DMS114 treated with DMSO at 0.1 percent for 48 hours (cell line): ENCODE data around the gene TBXAS1.

Experiments used
- DNase-seq: peaks from one replicate; lab custom pipeline; 2025; ENCODE audit not compliant: unreplicated experiment; lab: John Stamatoyannopoulos, UW

The TBXAS1 gene

DNA sequence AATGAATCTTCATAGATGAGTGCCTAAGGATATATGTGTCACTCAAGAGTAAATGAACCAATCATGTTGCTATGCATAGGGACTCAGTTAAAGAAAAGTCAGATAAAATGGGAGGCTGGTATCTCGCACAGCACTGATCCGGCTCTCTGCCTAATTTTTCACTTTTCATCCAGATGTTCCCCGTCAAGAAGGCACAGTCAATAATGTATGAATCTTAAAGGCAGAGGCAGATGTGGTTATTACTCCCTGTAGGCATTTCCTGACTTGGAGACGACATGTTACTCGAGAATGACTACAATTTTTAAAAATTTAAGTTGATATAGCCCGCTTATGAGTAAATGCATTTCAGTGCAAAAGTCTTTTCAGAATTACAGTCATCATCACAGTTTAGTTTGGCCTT, 113.6 kb downstream of the TBXAS1 start:
- DNase-seq: no peak

DNA sequence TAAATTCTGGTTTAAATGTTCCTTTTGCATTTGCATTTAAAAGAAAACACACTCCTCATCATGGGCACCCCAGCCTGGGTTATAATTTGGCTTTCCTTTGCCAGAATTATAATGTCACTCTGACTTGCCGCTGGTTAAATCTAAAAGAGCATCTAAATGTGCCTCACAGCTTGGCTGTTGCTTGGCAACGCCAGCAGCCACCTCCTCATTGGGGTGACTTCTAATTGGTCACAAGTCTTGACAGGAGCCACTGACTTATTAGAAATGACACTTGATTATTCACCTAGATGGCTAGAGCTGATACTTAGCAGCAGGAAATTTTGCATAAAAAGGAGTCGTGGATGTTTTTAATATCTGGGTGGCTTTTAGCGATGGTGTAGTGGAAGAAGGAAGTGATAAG, 114.3 kb downstream of the TBXAS1 start:
- DNase-seq: no peak

DNA sequence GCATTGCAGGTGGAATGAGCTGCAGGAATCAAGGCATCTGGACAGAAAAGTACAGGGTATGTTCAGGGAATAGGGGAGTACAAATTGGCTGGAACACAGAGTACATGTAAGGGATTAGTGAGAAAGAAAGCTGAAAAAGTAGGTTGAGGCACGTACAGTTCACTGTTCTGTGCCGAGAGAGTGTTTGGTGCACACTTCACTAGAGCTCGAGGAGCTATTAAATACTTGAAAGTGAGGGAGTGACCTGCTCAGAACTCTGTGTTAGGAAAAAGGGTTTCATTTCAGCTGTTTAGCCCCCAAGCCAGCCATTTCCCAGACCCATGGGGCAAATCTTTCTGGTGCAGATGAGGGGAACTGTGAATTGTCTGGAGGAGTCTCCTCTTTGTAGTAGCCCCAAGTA, 115.2 kb downstream of the TBXAS1 start:
- no peak for DNase-seq

DNA sequence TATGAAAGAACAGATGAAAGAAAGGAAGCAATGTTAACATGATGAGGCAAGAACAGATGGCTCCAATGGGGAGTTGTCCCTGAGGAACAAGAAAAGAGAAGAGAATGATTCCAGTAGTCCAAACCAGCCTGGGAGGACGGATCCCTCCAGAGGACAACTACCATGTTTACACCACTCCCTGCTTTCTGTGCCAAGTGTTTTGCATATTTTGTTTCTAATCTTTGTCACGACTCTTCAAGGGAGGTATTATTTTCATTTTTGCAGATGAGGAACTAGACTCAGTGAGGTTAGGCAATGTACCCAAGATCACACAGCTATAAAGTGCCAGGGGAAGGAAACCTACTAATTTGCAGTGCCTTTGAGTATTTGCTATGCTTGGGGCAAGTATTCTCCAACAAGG, 117.5 kb downstream of the TBXAS1 start:
- no peak for DNase-seq

DNA sequence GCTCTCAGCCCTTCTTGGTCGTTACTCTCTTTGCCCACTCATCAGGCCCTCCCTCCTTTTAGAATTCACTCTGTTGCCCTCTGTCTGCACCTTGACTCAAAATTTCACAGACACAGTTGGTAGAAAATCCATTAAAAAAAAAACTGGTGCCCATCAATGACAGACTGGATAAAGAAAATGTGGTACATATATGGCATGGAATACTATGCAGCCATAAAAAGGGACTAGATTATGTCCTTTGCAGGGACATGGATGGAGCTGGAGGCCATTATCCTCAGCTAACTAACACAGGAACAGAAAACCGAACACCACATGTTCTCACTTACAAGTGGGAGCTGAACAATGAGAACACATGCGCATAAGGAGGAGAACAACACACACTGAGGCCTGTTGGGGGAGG, 118.0 kb downstream of the TBXAS1 start:
- no peak for DNase-seq

DNA sequence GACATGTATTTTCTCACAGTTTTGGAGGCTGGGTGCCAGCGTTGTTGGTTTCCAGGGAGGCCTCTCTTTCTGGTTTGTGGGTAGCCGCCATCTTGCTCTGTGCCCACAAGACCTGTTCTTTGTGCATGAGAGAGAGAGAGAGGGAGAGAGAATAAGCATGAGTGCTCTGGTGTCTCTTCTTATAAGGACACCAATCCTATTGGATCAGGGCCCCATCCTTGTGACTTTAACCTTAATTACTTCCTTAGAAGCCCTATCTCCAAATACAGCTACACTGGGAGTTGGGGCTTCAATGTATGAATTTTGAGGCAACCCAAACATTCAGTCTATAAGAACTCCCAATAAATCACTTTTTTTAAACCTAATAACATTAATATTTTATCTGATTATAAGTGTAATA, 119.1 kb downstream of the TBXAS1 start:
- no peak for DNase-seq

DNA sequence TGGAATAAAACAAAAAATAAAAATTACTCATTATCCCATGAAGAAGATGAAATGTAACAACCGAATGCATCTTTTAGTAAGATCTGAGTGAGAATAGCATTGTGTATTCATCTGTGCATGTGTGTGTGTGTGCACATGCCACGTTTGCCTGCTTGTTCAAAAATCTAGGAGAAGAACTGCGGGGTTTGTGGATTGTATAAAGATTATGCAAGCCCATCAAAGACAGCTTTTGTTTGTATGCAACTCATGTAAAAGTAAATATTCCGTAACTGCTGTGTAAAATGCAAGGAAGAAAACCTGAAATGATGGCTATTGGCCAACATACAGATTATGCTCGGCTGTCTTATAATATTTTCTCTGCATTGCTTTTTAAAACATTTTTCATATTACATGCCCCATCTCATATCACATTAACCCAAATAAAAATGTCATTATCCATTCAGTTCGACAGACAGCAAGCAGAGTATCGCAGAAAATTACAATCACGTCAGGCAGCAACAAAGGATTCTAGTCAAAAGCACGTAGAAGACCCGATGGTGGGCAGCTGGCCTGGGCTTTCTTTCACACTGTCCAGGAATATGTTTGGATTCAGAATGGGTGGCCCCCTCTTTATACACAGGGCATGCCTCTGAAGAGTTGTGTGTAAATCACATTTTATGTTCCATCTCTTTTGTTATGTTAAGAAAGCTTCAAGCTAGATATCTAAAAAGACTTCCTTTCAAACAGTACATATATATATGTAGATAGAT, 119.7 kb downstream of the TBXAS1 start:
- no peak for DNase-seq

DNA sequence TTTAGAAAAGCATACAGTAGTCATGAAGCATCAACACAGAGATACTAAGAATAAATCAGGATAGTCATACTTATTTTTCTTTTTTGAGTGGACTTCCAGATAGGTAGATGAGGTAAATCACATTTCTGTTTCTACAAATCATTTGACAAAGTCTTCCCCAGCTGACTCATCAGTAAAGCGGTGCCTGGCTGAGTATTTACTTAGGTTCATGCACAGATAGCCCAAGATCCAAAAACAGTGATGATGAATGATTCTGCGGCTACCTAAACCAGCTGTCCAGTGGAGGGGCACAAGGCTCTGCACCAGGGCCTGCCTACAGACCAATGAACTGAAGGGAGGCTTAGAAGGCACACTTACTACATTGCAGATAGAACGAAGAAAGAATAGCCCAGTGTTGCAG, 120.6 kb downstream of the TBXAS1 start:
- no peak for DNase-seq

DNA sequence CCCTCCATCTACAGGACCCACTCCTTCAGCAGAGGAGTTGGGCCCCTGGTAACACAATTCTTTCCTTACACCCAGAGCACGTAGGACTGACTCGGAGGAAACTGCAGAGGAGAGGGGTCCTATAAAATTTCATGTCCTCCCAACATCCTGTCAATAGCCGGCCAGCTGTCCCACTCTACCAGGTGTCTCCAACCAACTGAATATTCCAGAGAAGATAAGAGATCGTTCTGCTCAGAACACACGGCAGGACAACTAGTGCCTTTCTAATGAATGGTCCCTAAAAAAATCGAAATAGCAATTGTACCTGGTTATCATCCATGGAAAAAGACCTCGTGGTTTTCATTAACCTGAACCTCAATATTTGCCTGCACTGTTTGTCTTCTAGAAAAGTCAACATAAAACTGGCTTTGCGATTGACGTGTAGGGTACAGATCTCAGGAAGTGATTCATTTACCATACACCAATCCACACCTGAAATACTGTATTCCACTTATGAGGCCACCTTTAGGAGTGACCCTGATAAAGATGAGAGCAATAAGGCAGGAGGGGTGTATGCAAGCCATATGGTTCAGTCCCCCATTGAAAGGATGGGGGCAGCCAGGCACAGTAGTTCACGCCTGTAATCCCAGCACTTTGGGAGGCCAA, 121.9 kb downstream of the TBXAS1 start:
- no peak for DNase-seq

DNA sequence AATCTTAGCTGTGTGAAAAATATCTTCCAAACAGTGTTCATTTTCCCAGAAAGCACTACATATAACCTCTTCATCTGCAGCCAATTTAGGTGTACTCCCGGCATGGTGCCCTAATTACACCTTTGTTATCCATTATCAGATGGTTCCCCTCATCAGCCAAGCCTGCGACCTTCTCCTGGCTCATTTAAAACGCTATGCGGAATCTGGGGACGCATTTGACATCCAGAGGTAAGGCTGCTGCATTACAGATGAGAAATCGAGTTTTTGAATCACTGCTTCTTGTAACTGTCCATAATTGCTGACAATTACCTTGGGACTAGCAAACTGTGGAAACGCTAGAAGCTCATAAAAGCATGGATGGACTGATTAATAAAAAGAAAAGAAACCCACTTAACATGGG, 124.2 kb downstream of the TBXAS1 start:
- DNase-seq: no peak

DNA sequence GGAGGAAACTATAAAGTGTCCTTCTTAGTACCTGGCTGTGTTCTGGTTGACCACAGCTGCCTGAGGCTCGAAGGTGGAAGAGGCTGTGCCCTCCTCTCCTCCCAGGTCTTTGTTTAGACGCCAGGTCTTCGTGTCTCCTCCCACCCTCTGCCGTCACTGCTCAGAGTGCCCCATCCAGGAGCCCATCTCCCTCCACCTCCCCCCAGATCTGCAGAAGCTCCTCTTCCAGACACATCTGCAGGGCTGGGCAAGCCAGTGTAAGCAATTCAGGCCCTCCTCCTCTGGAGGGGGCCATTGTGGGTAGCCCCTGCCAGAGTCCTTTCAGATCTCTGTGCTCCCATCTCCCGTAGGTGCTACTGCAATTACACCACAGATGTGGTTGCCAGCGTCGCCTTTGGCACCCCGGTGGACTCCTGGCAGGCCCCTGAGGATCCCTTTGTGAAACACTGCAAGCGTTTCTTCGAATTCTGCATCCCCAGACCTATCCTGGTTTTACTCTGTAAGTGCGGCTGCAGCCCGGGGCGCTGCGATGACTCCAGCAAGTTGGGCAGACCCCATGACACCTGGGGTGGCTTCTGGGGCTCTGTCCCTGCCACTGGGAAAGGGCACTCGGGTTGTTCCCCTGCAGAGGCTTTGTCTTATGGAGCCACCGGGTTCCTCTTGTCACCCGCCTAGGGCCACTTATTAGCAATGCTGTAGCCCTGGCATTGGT, 126.2 kb downstream of the TBXAS1 start:
- no peak for DNase-seq

DNA sequence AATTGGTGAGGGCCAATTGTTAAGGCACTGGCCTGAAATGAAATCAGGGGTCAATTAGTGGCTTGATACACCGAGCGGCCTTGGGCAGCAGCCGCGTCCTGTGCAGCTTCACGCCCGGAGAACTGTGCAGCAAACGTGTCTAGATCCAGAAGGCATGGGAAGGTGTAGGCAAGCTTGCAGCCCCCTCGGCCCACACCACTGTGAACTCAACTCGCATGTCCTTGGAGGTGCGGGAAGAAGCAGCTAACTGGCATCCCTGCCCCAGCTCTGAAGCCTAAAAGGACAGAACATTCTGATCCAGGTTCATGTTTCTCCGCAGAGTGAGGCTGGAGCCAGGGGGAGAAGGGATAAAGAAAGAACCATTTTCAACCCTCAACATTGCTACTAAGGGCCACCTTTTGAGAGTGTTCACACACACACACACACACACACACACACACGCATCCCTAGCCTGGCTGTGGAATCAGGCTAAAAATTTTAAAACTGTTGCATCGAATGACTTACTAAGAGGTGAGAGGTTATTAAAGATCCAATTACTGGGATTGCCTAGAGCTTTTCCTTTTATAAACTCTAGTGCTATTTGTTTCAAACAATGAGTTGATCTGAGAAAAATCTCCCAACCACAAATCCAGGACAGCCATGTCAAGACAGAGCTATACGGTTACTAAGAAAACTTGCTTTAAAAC, 129.7 kb downstream of the TBXAS1 start:
- DNase-seq: no peak

DNA sequence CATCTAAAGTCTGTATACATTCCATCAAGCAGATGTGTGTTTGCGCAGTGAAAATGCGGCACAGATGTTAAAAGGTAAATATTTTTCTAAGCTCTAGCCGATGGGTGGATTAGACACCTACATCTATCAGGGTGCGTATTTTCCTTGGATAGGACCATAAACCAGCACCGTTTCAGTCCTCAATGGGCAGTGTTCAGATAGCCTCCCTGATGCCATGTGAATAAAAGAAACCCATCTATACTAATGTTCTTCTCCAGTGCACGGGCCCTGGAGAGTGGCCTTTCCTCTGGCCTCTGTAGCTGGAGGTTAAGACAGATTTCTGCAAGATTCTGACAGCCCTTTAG, 130.2 kb downstream of the TBXAS1 start:
- DNase-seq: no peak

DNA sequence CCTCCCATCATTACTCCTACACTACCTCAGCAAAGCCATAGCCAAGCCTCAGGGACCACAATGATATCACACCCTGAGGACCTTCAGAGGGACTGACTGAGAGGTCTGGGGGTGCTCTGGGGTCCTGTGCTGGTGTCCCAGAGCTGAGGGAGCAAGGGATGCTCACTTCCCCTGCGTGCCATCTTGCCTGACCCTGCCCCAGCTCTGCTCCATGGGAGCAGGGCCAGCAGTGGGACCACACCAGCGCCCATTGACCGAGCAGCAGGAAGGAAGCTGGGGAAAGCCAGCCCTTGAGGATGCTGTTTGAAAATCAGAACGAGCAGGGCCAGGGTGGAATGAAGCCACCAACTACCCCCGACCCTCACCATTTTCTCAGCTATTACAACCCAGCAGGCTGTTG, 130.7 kb downstream of the TBXAS1 start:
- DNase-seq: no peak

DNA sequence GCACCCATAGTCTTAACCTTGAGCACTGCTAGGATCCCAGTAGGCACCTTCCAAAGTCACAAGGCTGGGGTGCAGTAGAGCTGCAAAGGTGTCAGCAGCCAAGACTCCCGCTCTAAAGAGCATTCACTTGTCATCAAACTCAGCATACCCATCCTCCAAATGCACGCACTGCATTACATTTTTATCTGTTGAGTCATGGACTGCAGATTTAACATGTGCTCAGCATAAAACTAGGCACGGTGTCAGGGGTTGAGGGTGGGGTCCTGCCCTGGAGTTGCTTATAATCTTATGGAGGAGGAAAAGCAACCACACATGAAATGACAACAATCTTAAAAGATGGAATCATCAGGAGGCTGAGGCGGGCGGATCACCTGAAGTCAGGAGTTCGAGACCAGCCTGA, 131.1 kb downstream of the TBXAS1 start:
- no peak for DNase-seq

DNA sequence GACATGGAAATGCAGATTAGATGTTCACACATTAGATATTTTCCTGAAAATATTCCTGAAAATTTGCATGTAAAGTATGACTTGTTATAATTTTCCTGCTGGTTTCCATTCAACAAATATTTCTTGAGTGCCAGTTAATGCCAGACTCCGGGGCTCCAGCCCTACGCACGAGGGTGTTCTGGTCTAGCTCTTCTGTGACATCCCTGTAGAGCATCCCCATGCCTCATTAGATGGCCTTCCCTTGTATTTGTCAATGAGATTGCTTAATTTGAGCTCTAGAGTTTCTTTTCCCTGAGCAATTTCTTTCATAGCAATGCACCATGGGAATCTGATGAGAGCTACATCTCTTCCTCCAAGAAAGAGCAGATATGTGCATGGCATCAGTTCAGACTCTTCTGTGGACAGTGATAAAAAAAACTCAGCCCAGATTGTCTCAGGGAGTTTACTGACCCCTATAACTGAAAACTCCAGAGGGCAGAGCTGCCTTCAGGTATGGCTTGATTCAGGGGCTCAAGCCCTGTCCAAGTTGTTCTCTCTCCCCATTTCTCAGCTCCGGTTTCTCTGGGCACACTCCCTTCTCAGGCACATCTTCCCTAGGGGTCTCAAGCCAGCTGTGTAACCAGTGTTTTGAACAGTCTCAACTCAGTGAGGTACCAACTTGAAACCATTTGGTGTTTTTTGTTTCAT, 137.0 kb downstream of the TBXAS1 start:
- no peak for DNase-seq

DNA sequence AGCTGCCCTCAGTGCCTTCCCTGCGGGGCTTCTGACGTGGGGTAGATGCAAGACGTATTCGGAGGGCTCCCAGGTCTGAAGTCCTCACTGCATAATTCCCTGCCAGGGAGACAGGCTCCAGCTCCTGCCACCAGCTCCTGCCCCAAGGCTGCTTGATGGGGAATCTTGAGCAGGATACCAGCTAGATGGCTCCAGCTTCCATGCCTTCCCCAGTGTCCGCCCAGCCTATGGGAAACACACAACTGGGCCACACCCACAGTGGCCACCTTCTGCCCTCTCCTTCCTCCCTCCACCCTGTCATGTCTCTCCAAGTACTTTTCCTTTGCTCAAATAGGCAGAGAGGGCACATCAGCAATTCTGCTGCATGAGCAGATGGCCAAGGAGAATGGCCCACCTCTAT, 137.9 kb downstream of the TBXAS1 start:
- DNase-seq: no peak

DNA sequence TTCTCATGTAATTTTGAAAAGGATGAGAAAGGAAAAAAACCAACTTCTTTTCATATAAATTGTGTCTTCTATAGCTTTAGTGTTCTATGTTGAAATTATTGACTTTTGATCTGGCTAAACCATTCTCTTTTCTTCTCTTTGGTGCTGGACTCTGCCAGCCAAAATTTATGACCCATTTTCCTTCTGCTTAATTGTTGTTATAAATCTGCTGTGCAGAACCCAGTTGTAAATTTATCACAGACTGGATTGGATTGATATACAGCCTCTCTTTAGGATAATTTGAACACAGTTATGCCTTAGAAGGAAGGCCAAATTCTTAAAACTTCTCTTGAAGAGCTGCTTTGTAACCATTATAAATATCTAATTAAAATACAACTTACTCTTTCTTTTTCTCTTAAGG, 139.9 kb downstream of the TBXAS1 start:
- no peak for DNase-seq

DNA sequence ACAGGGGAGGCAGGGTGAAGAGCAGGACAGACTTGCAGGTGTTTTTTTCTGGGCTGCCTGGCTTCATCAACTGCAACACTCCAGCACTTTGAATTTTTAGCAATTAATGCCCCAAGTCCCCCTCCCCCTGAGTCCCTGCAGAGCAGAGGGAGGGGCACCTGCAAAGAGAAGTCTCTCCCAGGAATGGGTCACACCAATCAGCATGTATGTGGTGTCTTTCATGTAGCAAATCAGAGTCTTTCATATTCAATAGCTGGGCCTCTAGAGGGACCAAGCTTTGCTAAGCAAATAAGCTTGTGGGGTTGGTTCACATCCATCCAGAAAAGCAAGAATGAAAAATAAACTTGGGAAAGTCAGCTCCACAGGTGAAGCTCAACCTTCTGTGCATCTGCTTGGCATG, 143.0 kb downstream of the TBXAS1 start:
- DNase-seq: no peak

DNA sequence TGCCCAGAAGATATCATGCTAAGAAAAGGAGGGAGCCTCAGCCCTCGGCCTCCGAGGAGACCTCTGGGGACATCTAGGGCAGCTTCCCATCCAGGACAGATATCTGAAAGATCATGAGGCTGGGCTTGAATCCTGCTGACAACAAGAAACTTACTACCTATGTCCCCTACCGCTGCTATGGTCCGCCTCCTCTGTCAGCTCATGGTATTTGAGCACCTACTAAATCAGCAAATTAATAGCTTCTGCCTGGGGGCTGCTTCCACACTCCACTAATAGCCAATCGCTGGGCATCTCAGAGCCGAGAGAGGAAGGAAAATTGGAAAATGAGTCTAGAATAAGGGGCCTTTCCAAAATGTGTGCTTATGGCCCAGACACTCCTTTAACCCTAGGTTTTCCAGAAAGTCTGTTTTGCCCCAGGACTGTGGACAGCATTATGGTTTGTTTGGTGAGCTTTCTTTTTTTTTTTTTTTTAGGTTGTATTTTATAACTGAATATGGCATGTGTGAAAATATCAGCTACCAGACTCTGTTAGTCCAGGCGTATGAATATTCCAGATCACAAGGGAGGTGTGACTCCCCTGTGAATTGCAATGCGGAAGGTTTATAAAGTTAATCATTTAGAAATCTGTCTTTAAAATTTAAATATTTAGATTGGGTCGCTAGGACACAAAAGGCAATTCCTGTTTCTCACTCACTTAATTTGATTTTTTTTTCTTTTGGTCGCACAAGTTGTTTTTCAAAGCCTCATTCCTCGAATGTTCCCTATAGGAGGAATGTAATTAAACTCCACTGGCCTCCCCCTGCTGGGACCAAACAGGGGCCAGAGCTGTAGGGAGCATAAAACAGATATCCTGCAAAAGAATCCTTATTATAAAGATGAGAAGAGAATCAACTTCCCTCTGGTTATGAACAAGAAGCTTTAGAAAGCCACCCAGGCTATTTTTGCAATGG, 144.3 kb downstream of the TBXAS1 start:
- DNase-seq: no peak
